ENCODE results near the gene KIAA1217.

DNA sequence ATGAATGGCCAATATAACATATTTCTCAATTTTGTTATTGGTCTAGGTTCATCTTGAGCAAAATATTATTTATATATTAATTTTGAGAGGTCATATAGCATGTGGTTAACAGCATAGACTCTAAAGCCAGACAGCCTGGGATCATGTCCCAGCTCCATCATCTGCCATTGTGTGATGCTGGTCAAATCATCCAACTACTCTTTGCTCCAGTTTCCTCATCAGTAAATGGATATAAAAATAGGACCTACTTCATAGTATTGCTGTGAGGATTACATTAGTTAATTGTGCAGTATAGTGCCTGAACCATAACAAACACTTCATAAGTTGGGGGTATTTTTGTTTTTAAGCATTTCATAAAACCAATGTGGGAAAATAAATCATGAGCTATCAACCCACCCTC is 199.0 kb downstream of the KIAA1217 start:
- TF ChIP-seq, protein P1, sequence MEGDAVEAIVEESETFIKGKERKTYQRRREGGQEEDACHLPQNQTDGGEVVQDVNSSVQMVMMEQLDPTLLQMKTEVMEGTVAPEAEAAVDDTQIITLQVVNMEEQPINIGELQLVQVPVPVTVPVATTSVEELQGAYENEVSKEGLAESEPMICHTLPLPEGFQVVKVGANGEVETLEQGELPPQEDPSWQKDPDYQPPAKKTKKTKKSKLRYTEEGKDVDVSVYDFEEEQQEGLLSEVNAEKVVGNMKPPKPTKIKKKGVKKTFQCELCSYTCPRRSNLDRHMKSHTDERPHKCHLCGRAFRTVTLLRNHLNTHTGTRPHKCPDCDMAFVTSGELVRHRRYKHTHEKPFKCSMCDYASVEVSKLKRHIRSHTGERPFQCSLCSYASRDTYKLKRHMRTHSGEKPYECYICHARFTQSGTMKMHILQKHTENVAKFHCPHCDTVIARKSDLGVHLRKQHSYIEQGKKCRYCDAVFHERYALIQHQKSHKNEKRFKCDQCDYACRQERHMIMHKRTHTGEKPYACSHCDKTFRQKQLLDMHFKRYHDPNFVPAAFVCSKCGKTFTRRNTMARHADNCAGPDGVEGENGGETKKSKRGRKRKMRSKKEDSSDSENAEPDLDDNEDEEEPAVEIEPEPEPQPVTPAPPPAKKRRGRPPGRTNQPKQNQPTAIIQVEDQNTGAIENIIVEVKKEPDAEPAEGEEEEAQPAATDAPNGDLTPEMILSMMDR (IDR thresholded peaks at IDR 0.05) = no peak
- no peak for TF ChIP-seq POLR2A (IDR thresholded peaks at IDR 0.05)

Measured in thyroid gland (tissue), 4 donors.